ENCODE measurements around the gene COX6A2.

DNA sequence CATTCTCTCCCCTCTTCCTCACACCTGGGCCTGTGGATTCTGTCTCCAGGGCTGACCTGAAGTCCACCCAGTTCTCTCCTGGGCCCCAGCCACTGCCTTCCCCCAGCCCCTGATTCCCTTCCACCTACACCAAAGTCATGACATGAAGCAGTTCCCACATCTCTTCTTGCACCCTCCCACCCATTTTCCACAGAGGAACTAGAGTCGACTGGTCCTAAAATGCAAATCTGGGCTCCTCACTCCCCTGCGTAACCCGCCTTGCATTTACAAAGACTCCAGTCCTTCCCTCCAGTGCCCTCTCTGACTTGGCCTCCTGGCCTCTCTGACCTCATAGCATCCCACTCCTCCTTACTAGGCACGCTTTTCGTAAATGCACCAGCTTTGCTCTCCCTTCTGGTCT is 14.8 kb downstream of the COX6A2 start:
- TF ChIP-seq, protein P1, sequence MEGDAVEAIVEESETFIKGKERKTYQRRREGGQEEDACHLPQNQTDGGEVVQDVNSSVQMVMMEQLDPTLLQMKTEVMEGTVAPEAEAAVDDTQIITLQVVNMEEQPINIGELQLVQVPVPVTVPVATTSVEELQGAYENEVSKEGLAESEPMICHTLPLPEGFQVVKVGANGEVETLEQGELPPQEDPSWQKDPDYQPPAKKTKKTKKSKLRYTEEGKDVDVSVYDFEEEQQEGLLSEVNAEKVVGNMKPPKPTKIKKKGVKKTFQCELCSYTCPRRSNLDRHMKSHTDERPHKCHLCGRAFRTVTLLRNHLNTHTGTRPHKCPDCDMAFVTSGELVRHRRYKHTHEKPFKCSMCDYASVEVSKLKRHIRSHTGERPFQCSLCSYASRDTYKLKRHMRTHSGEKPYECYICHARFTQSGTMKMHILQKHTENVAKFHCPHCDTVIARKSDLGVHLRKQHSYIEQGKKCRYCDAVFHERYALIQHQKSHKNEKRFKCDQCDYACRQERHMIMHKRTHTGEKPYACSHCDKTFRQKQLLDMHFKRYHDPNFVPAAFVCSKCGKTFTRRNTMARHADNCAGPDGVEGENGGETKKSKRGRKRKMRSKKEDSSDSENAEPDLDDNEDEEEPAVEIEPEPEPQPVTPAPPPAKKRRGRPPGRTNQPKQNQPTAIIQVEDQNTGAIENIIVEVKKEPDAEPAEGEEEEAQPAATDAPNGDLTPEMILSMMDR (IDR thresholded peaks at IDR 0.05): no peak
- TF ChIP-seq POLR2AphosphoS5 (IDR thresholded peaks at IDR 0.05) (no peak), POLR2A (IDR thresholded peaks at IDR 0.05) (no peak)

Data from prostate gland (tissue), 2 donors.